GM18505 (cell line): ENCODE data around the gene PCNX2.

ENCODE experiments used
- ATAC-seq: cut with Tn5 transposase; IDR thresholded peaks from one replicate; pipeline ENCODE4 v1.9.1; 2021; ENCODE audit not compliant: unreplicated experiment
- POLR2A ChIP-seq: IDR thresholded peaks from 4 replicates; pipeline ENCODE4 v1.6.1; 2011; ENCODE audit warnings: borderline replicate concordance; ENCODE audit not compliant: insufficient read depth, insufficient read length; ENCODE audit errors: extremely low read depth

Gene PCNX2

GRCh38 chr1:233060461-233060994, 235.0 kb downstream of the PCNX2 start:
- no peak for TF ChIP-seq POLR2A
- ATAC-seq = no peak

- TF ChIP-seq POLR2A = no peak
- ATAC-seq = no peak
These were observed 237.7 kb downstream of the PCNX2 start for GRCh38 chr1:233057836-233058235.

- ATAC-seq = no peak
- no peak for TF ChIP-seq POLR2A
These were observed 239.5 kb downstream of the PCNX2 start for GRCh38 chr1:233055879-233056641.

GRCh38 chr1:233045588-233045987, 249.9 kb downstream of the PCNX2 start:
- ATAC-seq = no peak
- TF ChIP-seq POLR2A = no peak

- no peak for TF ChIP-seq POLR2A
- no peak for ATAC-seq
These were observed 252.7 kb downstream of the PCNX2 start for GRCh38 chr1:233042834-233043233.

- ATAC-seq = no peak
- no peak for TF ChIP-seq POLR2A
These were observed 255.0 kb downstream of the PCNX2 start for GRCh38 chr1:233040494-233040893.

GRCh38 chr1:233038581-233038980, 256.9 kb downstream of the PCNX2 start:
- no peak for TF ChIP-seq POLR2A
- no peak for ATAC-seq

- TF ChIP-seq POLR2A = no peak
- no peak for ATAC-seq
These were observed 257.7 kb downstream of the PCNX2 start for GRCh38 chr1:233037843-233038242.

GRCh38 chr1:233034836-233035235, 260.7 kb downstream of the PCNX2 start:
- TF ChIP-seq POLR2A = no peak
- ATAC-seq = no peak

- no peak for TF ChIP-seq POLR2A
- no peak for ATAC-seq
These were observed 262.2 kb downstream of the PCNX2 start for GRCh38 chr1:233033361-233033760.

- TF ChIP-seq POLR2A = no peak
- ATAC-seq = no peak
These were observed 262.6 kb downstream of the PCNX2 start for GRCh38 chr1:233032916-233033315.

- no peak for ATAC-seq
- no peak for TF ChIP-seq POLR2A
These were observed 264.0 kb downstream of the PCNX2 start for GRCh38 chr1:233031521-233031920.

- no peak for ATAC-seq
- TF ChIP-seq POLR2A = no peak
These were observed 268.5 kb downstream of the PCNX2 start for GRCh38 chr1:233027046-233027445.

GRCh38 chr1:233025567-233025966, 270.0 kb downstream of the PCNX2 start:
- no peak for TF ChIP-seq POLR2A
- ATAC-seq = no peak
